Spleen (tissue), 7 donors: ENCODE measurements around the gene CX3CL1.

Source experiments
- CTCF ChIP-seq, 11 experiments: fragments of 200-600 bp in 7 of 11; fragments of 450-650 bp in 4 of 11; sonication (generic) in 4 of 11; IDR thresholded peaks in 8 of 11; conservative IDR thresholded peaks in 3 of 11; 1 replicate in 7 of 11; 2 replicates in 4 of 11; pipeline versions ENCODE4 v1.4.0 to v1.8.0; 2016 to 2021; ENCODE audit warnings: antibody characterized with exemption in 11 of 11, inconsistent platforms in 4 of 11, mild to moderate bottlenecking in 1 of 11
- POLR2A ChIP-seq, 3 donors: fragments of 450-650 bp; IDR thresholded peaks; one replicate each; pipeline ENCODE4 v1.5.1; 2017; ENCODE audit warnings: antibody characterized with exemption in 3 of 3, mild to moderate bottlenecking in 1 of 3
- POLR2AphosphoS5 ChIP-seq, 3 donors: sonication (generic); formaldehyde crosslinking; IDR thresholded peaks; one replicate each; pipeline ENCODE4 v1.5.1; 2017; ENCODE audit warnings: antibody characterized with exemption in 3 of 3
- donor health status: DM: no; HTN: no; CAD: no; lungs with moderate emphysema.
- donor health status: DM: no; HTN: no; CAD: no.
- donor health status: DM: no; HTN: no; CAD: no.

DNA sequence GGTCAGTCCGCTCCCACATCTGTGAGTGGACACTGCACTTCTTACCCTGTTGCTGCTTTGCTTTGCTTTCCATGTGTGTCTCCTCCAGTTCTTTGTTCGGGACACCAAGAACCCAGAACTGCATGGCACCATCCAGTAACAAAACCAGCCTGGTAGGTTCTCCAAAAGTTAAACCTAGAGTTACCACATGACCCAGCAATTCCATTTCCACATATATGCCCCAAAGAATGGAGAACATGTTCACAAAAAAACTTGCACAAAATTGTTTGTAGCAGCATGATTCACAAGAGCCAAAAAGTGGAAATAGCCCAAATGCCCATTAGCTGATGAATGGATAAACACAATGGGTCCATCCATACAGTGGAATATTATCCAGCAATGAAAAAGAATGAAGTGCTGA, 24.0 kb upstream of the CX3CL1 start:
- TF ChIP-seq CTCF (IDR thresholded peaks at IDR 0.05 in 8 of 11, conservative IDR thresholded peaks at IDR 0.05 in 3 of 11): no peak
- no peak for TF ChIP-seq POLR2A (IDR thresholded peaks at IDR 0.05)
- no peak for TF ChIP-seq POLR2AphosphoS5 (IDR thresholded peaks at IDR 0.05)
